Embryonic facial prominence (tissue), 1 donor: ENCODE measurements around the gene DGCR2.
"Not testable (repeated sequence)": the region's sequence is repeated elsewhere in the genome, so short reads cannot be mapped to it uniquely, and the experiment has no call there.

Experiments
- DNase-seq: peaks from one replicate; pipeline ENCODE4 v3.0.0-alpha.2; 2016; ENCODE audit errors: extremely low spot score

Gene DGCR2

DNA sequence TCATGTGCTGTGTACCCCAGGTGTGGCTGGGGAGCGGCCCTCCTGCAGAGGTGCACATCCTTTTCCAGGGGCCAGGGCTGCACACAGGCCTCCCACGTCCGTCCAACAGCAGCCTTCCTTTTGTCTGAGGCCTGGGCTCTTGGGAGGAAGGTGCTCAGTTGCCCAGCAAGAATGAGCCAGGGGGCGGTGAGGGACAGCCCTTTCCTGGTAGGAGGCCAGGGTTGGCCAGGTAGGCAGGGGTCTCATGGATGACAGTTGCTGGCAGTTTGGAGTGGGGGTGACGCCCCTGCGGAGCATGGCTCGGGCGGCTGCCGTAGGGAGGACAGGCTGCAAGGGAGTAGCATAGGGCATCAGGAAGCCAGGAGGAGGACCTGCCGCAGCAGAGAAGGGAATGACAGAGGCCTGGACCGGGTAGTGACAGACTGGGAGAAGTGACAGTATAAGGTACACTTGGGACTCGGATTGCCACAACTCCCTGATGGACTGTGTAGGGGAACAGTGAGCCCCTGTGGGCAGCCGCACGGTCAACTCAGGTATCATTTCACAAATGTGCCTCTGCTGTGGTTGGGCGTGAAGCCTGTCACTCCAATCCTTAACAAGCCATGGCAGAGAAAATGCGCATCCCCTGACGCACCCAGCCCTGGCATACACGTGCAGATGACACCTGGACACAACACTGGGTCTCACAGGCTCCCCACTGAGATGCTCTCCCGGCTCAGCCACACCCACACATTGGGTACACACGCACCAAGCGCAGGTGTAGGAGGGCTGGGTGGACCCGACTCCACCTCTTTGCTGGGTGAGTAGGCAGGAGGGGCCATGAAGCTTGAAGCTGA is 79.7 kb downstream of the DGCR2 start:
- no peak for DNase-seq

DNA sequence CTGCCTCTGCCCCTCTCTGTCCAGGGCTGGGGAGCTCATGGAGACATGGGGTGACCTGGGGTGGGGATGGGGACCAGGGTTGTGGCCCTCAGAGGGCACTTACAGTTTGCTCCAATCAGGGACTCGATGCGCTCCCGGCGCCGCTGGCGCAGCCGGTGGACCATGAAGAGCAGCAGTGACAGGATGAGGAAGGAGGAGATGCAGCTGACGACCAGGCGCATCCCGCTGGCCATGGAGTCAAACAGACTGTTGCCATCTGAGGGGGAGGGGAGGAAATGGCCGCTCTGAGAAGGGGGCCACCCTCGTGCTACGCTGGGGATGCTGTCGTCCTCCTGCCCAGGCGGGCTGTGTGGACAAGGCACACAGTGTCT is 80.5 kb downstream of the DGCR2 start:
- DNase-seq, result no peak

DNA sequence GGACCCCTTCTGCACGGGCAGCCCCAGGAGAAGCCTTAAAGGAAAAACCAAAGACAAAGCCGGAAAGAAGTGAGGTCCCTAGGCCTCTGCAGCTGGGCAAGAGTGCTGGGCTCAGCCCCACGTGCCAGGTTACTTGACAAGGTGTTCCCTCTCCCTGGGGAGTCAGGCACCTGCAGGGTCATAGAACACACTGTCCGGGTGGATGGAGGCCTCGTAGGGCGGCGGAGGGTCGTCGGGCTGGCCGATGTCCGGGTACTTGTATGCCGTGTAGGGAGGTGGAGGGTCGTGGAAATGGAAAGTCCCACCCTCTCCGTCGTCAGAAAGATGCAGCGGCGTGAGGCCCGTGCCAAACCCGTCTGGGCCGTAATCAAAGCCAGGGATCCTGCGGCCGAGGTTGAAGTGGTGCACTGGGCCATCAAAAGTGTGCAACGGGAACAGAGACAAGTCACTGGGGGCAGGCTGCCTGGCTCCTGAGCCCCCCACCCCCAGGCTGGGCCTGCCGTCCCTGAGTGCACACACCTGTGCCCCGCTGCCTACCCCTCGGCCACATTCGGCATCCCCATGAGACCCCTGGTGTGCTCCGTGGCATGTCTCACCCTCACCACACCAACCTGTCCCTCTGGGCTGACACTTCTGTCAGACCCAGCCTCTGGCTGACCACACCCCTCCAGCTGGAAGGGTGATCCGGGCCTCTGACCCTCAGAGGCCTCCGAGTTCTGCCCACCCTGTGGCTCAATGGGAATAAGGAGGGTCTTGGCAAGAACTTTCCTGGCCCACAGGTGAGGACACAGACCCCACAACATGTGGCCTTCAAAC is 81.1 kb downstream of the DGCR2 start:
- no peak for DNase-seq

DNA sequence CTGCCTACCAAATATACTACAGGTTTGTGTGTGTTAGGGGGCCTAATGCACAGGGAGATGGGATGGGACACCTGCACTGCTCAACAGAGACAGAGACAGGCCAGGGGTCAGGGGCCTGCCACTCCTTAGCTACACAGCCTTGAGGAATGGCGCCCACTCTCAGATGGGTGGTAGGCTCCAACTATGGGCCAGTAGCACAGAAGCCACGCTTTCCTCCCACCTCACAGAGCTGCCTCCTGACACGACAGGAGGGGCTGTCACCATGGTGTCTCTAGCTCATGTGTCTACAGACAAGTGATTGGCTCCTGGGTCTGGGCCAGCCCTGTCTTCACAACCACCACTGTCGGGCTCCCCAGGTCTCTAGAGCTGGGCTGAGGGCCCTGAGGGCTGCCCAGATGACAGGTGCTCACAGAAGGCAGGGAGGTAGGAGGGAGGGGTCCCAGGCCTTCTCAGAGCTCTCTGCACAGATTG is 81.8 kb downstream of the DGCR2 start:
- DNase-seq, result no peak

DNA sequence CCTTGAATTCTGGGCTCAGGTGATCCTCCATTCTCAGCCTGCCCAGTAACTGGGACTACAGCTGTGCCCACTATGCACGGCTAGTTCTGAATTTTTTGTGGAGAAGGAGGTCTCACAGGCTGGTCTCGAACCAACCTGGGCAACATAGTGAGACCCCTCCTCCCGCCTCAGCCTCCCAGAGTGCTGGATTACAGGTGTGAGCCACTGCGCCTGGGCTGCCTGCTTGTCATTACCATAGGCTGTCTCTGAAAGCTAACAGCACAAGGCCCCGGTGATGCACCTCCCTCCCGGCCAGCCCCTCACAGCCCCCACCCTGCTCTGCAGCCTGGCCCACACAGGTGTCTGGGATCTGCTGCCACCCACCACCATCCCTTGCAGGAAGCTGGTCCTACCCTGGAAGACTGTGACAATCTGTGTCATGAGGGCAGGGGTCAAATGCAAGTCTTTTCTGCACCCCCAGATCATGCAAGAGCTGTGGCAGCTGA is 82.4 kb downstream of the DGCR2 start:
- DNase-seq, result no peak

DNA sequence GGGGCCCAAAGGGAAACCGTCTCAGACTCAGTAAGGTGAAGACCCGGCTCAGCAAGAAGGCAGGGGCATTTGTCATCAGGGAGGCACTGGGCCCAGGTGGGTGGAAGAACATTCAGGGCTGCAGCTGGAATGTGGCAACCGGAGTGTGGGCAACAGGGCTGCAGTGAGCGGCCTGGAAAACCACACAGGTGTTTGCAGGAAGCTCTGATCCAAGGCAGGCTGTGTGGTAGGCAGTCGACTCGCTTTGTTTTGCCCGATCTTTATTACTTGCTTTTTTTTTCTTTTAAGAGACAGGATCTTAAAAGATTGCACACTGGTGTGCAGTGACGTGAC is 82.8 kb downstream of the DGCR2 start:
- no peak for DNase-seq

DNA sequence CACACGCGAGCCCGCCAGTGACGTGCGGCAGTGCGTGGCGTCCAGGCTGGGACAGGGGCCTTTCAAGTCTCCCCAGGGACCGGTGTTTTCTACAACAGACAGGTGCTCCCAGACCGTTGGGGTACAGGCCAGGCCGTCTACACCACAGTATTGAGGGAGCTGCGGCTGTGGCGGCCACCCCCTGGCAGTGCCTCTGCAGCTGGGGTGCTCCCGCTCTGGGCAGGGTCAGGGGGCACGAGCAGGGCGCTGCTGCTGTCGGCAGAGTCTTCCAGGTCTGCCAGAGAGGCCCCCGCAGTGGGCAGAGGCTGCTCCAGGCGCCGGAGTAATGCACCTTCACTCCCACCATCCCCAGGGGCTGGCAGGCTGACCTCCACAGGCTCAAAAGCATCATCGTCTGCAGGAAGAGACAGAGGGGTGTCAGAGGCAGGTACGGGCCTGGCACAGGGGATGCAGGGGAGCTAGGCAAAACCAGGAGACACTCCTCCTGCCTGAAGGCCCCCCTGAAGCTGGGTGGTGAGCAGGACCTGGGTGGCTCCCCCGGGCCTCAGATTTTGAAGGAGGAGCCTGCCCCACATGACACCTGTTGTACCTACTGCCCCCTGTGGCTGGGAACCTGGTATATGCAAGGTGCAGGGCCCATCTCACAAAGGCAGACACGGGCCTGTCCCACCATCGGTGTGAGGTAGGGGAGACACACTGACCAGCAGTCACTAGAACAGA is 83.3 kb downstream of the DGCR2 start:
- no peak for DNase-seq

DNA sequence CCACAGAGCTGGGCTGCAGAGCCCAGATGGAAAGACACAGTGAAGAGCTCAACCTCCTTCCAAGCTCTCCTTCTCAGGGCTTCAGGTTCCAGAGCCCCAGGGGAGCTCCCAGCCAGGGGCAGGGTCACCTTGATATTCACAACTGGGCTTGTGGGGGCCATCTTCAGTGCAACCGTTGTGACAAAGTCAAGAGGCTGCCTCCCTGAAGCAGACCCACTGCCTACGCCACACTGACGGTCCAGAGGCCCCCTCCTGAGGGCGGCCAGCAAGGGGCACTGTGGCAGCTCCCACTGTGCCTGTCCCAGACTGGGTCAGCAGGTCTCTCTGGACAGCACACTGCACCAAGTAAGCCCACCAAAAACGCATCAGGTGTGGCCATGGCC is 84.1 kb downstream of the DGCR2 start:
- DNase-seq, result no peak

DNA sequence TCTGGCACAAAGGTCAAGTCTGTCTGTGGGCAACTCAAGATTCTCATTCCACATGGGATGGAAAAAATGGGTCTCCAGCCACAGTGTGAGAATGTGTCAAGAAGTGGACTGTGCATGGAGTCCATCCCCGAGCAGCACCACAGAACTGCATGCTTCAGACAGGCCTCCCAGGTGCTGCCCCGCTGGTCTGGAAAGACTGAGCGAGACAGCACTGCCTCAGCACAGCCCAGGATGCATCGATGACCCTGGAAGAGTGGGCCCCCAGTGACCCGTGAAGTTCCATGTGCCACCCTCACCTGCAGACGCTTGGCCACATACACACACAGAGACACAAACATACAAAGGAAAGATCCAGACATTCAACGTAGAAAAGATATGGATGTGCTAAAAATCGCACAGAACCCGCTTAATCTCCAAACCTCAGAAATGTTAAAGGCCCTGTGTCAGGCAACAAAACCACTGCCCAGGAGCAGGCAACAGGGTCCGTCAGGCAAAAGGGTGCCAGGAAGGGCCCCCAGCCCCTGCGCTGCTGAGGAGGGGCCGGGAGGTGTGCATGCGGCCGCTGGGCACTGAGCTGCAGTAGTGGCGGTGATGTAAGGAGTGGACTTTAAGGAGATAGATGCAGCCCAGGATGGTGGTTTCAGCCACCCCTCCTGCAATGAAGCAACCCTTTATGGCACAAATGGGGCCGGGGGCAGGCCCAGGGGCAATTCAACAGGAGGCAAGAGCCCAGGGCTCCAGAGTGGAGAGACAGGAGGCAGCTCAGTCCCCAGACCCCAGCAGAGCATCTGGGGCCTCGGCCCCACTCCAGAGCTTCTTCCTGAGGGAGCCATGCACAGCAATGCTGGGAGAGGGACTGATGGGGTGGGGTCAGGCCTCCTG is 84.7 kb downstream of the DGCR2 start:
- no peak for DNase-seq

DNA sequence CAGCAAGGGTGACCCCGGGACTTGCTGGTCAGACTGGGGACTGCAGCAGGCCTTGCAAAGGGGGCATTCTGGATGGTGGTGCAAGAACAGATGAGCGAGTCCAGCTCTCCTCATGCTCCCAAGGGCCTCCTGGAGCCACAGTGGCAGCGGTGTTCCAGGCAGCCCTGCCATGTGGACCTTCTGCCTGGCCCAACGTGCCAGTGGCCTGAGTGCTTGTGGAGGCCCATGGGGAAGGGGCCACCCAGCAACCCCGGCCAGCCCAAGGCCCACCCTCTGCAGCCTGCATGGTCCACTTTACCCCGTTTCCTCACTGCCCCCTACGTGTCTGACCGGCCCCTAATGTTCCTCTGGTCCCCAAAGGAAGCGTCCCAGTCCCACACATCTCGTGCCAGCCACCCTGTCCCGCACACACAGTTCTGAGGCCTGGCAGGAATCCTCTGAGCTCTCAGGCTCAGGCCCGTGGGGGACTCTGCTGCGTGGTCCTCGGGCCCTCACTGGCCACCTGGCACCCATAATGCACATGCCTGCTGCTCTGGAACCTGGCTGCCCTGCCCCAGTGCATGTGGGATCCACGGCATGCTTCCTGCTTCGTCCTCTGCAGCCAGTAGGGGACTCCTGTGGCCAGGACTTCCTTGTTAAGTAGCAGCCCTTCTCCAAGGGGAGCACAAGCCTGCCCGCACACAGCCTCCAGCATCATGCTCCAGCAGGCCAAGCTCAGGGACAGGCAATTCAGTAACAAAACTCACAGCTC is 85.5 kb downstream of the DGCR2 start:
- no peak for DNase-seq

DNA sequence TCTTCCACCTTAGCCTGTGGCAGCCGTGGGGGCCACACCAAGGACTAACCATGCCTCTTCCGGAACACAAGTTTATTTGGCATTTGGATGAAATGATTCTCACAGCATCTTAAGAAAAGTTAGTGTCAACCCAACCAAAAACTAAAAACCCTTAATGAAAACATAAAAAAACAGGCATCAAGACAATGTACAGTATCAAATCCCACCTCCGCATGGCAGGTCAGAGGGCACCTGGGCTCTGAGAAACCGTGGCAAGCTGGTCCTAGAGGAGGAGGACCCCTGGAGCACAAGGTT is 86.0 kb downstream of the DGCR2 start:
- no peak for DNase-seq

DNA sequence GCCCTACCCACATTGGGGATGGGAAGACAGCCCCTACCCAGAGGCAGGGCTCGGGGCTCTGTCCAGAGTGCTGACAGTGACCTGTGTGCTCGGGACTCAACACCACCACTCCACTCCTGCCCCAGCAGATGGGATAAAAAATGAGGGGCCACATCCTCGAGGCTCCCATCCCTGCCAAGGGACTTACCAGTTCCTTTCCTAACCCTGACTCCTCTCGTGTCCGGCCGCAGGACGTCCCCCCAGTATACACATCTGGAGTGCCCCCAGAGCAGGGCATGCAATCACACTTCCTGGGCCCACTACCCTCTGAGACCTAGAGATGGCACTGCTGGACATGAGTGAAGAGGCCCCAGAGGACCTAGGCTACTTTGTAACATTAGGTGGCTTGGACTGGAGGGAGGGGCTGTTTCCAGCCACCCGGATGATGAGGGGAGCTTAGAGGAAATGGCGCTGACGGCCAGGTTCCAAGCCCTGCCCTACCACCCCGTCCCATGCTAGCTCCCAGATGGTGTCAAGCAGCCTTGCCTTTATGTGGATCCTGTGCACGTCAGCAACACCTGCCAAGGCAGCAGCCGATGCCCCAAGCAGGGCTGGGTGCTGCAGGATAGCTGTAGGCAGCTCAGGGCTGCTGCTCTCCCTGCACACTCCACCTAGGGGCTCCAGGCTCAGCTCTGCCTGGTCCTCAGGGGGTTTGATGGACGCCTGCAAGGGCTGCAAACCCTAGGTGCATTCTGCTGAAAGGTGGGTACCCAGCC is 86.6 kb downstream of the DGCR2 start:
- DNase-seq, result no peak

DNA sequence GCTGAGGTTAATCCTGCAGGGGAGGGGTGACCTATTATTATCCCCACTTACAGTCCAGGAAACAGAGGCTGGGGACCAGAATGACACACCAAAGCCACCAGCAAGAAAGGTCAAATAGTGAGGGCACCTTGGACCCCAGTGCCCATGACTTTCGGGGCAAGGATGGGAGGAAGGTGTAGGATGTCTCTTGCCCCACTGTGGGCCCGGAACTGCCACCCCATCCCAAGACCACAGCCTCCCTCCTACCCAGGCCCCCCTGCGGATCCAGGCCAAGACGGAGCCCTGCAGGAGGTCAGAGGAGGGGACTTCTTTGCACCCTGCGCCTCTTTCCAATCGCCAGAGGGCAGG is 87.1 kb downstream of the DGCR2 start:
- not testable (repeated sequence) for DNase-seq

DNA sequence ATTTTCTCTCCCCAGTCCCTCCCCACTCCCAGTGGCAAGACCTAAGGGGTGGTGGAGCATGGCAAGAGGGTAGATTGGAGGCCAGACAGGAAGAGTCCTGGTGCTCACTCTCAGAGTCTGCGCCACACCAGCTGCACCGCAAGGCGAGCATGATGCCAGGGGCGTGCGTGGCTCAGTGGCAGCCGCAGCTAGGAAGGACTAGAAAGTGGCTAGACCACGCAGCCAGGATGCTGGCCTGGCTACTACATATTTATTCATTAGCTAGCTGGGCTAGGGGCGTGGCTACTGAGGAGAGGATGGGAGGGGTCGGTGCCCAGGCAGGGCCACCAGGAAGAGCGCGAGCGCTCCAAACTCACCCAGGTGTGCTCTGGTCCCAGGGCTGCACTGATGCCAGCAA is 87.5 kb downstream of the DGCR2 start:
- not testable (repeated sequence) for DNase-seq

DNA sequence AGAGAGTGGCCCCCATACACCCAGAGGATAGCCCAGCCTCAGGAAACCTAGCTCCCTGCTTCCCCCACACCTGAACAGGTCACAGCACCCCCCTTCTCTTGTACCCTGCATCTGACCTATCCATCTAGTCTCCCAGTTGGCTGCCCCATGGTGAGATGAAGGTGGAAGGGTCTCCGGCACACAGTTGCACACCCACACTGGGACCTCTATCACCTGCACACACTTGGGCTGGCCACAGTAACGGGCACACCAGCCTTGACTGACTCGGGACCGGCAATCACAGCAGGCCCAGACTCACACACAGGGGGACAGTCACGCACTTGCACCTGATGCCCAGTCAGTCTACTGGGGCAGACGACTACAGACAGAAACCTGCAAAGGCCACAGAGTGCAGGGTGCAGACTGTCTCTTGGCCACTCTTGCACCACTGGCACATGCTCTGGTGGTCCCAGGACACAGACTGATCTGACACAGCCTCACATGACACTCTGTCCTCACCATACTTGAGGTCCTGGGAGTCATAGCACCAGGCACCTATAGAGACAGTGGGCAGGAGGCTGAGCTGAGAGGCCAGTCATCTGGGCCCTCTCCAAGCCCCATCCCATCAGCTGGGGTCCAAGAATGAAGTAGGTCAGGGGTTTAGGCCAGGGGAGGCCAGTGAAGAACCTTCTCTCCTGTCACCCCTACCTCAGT is 88.0 kb downstream of the DGCR2 start:
- not testable (repeated sequence) for DNase-seq

DNA sequence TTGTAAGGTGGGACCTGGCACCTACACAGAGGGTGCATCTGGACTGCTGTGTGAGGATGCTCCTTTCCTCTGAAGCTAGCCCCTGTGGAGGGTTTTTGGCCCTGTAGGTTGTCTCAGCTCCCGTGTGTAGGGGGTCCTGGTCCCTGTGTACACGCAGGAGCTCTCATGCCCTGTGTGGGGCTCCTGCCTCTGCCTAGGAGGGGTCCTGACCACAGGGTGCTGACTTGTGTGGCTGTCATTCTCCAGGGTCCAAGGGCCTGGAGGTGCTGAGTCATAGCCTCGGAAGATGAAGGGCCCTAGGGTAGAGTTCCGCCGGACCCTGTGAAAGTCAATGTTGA is 88.7 kb downstream of the DGCR2 start:
- DNase-seq, result not testable (repeated sequence)

DNA sequence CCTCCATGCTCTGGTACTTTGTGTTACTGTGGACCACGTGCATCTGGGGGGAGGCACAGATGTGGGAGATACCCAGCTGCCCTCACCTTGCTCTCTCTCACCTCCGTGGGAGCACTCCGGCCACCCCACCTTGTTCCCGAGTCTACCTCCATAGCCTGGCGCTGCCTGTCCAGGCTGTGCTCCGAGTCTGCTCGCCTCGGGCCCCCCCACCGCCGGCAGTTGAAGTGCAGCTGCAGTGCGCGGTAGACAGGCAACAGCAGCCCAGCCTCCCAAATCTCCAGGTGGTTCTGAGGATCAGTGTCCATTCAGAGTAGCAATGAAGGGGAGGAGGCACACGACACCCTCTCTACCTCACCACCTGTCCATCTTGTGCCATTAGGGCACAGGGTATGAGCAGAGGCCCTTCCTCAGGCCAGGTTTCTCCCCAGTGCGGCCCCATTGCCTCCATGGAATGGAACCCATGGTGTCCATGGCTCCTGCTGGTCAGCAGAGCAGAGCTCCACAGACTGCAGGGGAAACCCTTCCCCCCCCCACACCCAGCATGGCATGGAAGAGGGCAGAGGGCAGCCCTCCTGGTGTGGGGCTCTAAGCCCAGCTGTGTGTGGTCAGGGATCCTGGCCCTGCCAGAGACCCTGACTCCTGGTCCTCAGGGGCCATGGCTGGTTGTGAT is 89.2 kb downstream of the DGCR2 start:
- DNase-seq, result not testable (repeated sequence)

DNA sequence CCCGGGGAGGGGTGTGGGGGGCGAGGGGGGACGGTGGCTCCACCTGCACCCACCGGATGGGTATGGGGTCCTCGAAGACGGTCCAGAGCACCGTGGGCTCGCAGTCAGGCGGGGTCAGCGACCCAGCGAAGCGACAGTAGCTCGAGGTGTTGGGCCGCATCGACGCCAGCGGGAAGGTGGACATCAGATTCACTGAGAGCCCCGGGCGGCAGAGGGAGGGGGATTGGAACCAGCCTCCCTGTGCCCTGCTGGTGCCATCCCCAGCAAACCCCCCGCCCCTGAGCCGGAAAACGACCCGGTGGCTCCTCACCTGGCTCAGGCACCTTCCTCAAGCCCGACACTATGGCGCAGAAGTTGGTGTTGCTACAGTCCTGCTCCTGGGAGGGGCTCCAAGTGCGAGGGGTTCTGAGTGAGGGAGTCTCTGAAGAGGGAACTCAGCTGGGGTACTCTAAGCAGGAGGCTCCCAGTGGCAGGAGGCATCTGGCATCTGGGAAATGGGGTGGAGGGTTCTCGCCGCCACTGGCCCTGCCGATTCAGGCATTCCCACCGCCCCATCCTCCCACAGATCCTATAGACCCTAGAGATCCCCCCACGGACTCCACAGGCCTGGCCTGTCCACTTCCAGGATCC is 89.9 kb downstream of the DGCR2 start:
- not testable (repeated sequence) for DNase-seq

DNA sequence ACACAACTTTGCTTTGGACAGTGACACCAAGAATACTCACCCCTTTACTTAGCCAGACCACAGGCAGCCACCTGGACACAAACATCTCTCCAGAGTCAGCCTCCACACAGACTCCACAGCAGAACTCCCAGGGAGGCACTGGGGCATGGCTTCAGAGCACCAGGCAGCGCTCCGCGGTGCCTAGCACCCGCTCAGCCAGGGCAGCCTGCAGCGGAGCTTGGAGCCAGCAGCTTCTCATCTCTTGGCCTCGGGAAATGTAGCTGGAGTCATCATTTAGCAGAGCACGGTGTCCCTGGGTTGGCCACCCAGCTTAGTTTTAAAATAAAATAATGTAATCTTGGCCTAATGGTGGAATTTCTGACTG is 91.3 kb downstream of the DGCR2 start:
- not testable (repeated sequence) for DNase-seq
